HepG2 (cell line): ENCODE data around the gene NUP54. TPM values are rescaled to one million over a fixed set of nuclear protein-coding genes. Genes with fewer than 3 reads are reported as not detected.
A peak's percentile ranks its signal among the peaks of the same experiment; 100 is the strongest.

ENCODE experiments used
- AKNA ChIP-seq: sonication (generic); formaldehyde crosslinking; IDR thresholded peaks from 2 replicates; pipeline ENCODE4 v1.4.0; 2020; ENCODE audit warnings: missing genetic modification reagents, borderline replicate concordance
- ATF7 ChIP-seq, 2 experiments: fragments of 450-650 bp in 1 of 2; sonication (generic) in 1 of 2; formaldehyde crosslinking in 1 of 2; IDR thresholded peaks; 2 replicates each; pipeline versions ENCODE4 v1.4.0 to v1.6.1; 2016 to 2020; ENCODE audit warnings: antibody characterized with exemption in 1 of 2, mild to moderate bottlenecking in 1 of 2, missing genetic modification reagents in 1 of 2
- CERS6 ChIP-seq: sonication (generic); formaldehyde crosslinking; IDR thresholded peaks from 2 replicates; pipeline ENCODE4 v1.5.0; 2020; ENCODE audit warnings: missing genetic modification reagents
- FOXO1 ChIP-seq: sonication (generic); formaldehyde crosslinking; IDR thresholded peaks from 2 replicates; pipeline ENCODE4 v1.4.0; 2020; ENCODE audit warnings: missing genetic modification reagents
- MED13 ChIP-seq: sonication (generic); formaldehyde crosslinking; IDR thresholded peaks from 2 replicates; pipeline ENCODE4 v1.5.0; 2020; ENCODE audit warnings: missing genetic modification reagents
- SIX1 ChIP-seq: sonication (generic); formaldehyde crosslinking; IDR thresholded peaks from 2 replicates; pipeline ENCODE4 v1.4.0; 2020; ENCODE audit warnings: missing genetic modification reagents, borderline replicate concordance
- SNRNP70 ChIP-seq: fragments of 200-400 bp; formaldehyde crosslinking; IDR thresholded peaks from 2 replicates; pipeline ENCODE4 v1.6.1; 2017; ENCODE audit warnings: mild to moderate bottlenecking, low read depth, low read length, moderate library complexity
- TBX3 ChIP-seq: fragments of 450-650 bp; IDR thresholded peaks from 2 replicates; pipeline ENCODE4 v1.6.1; 2017; ENCODE audit warnings: antibody characterized with exemption, mild to moderate bottlenecking, inconsistent platforms, borderline replicate concordance
- TFDP1 ChIP-seq: IDR thresholded peaks from 2 replicates; pipeline ENCODE4 v1.6.1; 2016; ENCODE audit warnings: missing compliant biosample characterization, missing genetic modification reagents, borderline replicate concordance
- U2AF1 ChIP-seq: fragments of 200-400 bp; formaldehyde crosslinking; optimal IDR thresholded peaks from 2 replicates; pipeline ENCODE3; 2017; ENCODE audit warnings: mild to moderate bottlenecking, low read depth, low read length
- YEATS2 ChIP-seq: sonication (generic); formaldehyde crosslinking; IDR thresholded peaks from 2 replicates; pipeline ENCODE4 v1.4.0; 2020; ENCODE audit warnings: missing genetic modification reagents, borderline replicate concordance
- ZNF30 ChIP-seq: sonication (generic); formaldehyde crosslinking; IDR thresholded peaks from 2 replicates; pipeline ENCODE4 v1.5.0; 2020; ENCODE audit warnings: mild to moderate bottlenecking, missing genetic modification reagents
- ZNF446 ChIP-seq: sonication (generic); formaldehyde crosslinking; IDR thresholded peaks from 2 replicates; pipeline ENCODE4 v1.5.0; 2020; ENCODE audit warnings: mild to moderate bottlenecking, missing genetic modification reagents
- ZNF549 ChIP-seq: sonication (generic); formaldehyde crosslinking; IDR thresholded peaks from 2 replicates; pipeline ENCODE4 v1.5.0; 2020; ENCODE audit warnings: missing genetic modification reagents
- ZNF557 ChIP-seq: sonication (generic); formaldehyde crosslinking; IDR thresholded peaks from 2 replicates; pipeline ENCODE4 v1.4.0; 2020; ENCODE audit warnings: missing genetic modification reagents
- ZNF589 ChIP-seq: sonication (generic); formaldehyde crosslinking; conservative IDR thresholded peaks from 2 replicates; pipeline ENCODE4 v1.8.0; 2022; ENCODE audit warnings: mild to moderate bottlenecking, moderate library complexity, missing genetic modification reagents
- polyA plus RNA-seq, 8 experiments: library from polyadenylated mRNA; depleted of rRNA in 3 of 8; stranded (reverse) in 7 of 8; unstranded in 1 of 8; fragments of >200 nt; fragmentation: Illumina TruSeq in 4 of 8; extraction: Trizol in 4 of 8; gene quantifications; 2 replicates each; pipeline versions ENCODE4 v1.2.1 to v1.2.3, GENCODE V29; 2011 to 2016; ENCODE audit warnings: low read depth in 4 of 8, missing spikeins in 1 of 8, mixed read lengths in 1 of 8; ENCODE audit not compliant: insufficient read depth in 1 of 8
- total RNA-seq, 5 experiments: library from RNA; depleted of rRNA; stranded (reverse); fragments of >200 nt; fragmentation: Illumina TruSeq; extraction: Trizol; gene quantifications; 2 replicates each; pipeline ENCODE4 v1.2.3, GENCODE V29; 2016; ENCODE audit warnings: low read depth in 1 of 5
- TF ChIP-seq, protein P1 (sequence below): sonication (generic); formaldehyde crosslinking; IDR thresholded peaks from 2 replicates; pipeline ENCODE4 v1.4.0; 2020; ENCODE audit warnings: missing genetic modification reagents
- TF ChIP-seq, protein P2 (sequence below): sonication (generic); formaldehyde crosslinking; IDR thresholded peaks from 2 replicates; pipeline ENCODE4 v1.4.0; 2020; ENCODE audit warnings: missing genetic modification reagents

Gene NUP54
- total and polyA plus RNA-seq, 2 of the 13 experiments (the other 11 are each of a cell fraction or from before 2014, with no cell fraction given): 36.1 to 69.3 TPM

DNA sequence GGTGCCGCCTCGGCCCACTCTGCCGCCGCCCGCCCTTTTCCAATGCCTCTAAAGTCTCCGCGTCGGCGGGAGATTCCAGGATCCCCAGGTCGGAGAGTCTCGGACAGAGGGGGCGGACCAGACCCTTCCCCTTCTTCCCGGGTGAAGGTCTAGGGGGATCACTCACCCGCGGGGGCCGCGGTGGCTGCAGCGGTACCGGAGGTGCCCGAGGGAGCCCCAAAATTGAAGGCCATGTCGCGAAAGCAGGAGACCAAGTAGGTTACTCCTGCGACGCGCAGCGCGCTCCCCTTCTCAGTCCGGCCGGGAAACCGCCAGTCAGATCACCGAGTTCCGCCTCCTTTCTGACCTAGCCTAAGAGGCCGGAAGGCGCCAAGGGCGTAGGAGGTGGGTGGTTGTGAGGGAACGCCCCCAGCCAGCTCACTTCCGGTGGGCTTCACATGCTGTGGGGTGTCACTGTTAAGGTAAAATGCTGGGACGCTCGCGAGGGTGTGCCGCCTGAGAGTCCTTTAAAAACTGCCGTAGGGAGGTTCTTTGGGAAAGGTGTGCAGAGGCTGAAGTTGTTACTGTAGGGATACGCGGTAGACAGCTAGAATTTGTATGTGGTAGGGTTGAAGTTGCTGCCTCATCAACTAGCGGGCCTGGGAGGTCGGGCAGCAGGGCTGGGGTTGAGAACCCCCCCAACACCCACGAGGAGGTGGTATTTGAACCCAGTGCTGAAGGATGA is at the start of gene NUP54 (continued):
- TF ChIP-seq ZNF30 (CRISPR knock-in tag): peak; percentile 84
- TF ChIP-seq, protein P1, sequence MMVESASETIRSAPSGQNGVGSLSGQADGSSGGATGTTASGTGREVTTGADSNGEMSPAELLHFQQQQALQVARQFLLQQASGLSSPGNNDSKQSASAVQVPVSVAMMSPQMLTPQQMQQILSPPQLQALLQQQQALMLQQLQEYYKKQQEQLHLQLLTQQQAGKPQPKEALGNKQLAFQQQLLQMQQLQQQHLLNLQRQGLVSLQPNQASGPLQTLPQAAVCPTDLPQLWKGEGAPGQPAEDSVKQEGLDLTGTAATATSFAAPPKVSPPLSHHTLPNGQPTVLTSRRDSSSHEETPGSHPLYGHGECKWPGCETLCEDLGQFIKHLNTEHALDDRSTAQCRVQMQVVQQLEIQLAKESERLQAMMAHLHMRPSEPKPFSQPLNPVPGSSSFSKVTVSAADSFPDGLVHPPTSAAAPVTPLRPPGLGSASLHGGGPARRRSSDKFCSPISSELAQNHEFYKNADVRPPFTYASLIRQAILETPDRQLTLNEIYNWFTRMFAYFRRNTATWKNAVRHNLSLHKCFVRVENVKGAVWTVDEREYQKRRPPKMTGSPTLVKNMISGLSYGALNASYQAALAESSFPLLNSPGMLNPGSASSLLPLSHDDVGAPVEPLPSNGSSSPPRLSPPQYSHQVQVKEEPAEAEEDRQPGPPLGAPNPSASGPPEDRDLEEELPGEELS (CRISPR knock-in tag): peak; percentile 43; the same call in 1 of the 2 replicates
- TF ChIP-seq CERS6: no peak
- no peak for TF ChIP-seq ZNF549
- peak; percentile 63; the same call in 1 of the 2 replicates for TF ChIP-seq MED13 (CRISPR knock-in tag)
- TF ChIP-seq U2AF1: no peak
- TF ChIP-seq SNRNP70: no peak
- peak; percentile 85; the same call in 1 of the 2 replicates for TF ChIP-seq ZNF557 (CRISPR knock-in tag)
- TF ChIP-seq TBX3: no peak; the same call in 1 of the 2 replicates
- TF ChIP-seq YEATS2 (CRISPR knock-in tag): peak; percentile 97
- TF ChIP-seq TFDP1 (CRISPR knock-in tag): peak; percentile 90
- peak; percentile 75 for TF ChIP-seq FOXO1 (CRISPR knock-in tag)
- TF ChIP-seq, protein P2, sequence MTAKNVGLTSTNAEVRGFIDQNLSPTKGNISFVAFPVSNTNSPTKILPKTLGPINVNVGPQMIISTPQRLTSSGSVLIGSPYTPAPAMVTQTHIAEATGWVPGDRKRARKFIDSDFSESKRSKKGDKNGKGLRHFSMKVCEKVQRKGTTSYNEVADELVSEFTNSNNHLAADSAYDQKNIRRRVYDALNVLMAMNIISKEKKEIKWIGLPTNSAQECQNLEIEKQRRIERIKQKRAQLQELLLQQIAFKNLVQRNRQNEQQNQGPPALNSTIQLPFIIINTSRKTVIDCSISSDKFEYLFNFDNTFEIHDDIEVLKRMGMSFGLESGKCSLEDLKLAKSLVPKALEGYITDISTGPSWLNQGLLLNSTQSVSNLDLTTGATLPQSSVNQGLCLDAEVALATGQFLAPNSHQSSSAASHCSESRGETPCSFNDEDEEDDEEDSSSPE (CRISPR knock-in tag): peak; percentile 93
- peak; percentile 88; the same call in 1 of the 2 replicates for TF ChIP-seq ZNF589 (CRISPR knock-in tag)
- TF ChIP-seq AKNA (CRISPR knock-in tag): 0 out of 2 replicates have a peak, but pooled peaks have one; percentile 85
- no peak; the same call in 1 of the 2 replicates for TF ChIP-seq SIX1
- TF ChIP-seq ZNF446 (CRISPR knock-in tag): no peak
- no peak for TF ChIP-seq ATF7 (IDR thresholded peaks at IDR 0.05)
- TF ChIP-seq ATF7 (CRISPR knock-in tag; IDR thresholded peaks at IDR 0.05): peak; percentile 31; the same call in 1 of the 2 replicates
